Right lobe of liver (tissue), 6 donors: ENCODE results near the gene CRISPLD2. TPM values are rescaled to one million over a fixed set of nuclear protein-coding genes. Genes with fewer than 3 reads are reported as not detected.
A peak's percentile ranks its signal among the peaks of the same experiment; 100 is the strongest.

Experiments used
- ATAC-seq, 4 donors: fragments of 200-7000 bp; cut with Tn5 transposase; one replicate each; pipeline ENCODE4 v1.9.1; 2020; ENCODE audit warnings: mild to moderate bottlenecking in 4 of 4, moderate library complexity in 4 of 4
- DNase-seq, 3 donors: peaks; one replicate each; pipeline ENCODE4 v3.0.0-alpha.2; 2020
- H3K27ac ChIP-seq, 3 donors: fragments of 200-600 bp; one replicate each; pipeline ENCODE4 v1.8.0; 2022
- H3K27me3 ChIP-seq, 2 donors: fragments of 200-600 bp; one replicate each; pipeline ENCODE4 v1.8.0; 2022
- H3K36me3 ChIP-seq, 4 donors: fragments of 200-600 bp; sonication (generic) in 1 of 4; one replicate each; pipeline versions ENCODE4 v1.5.1 to v1.8.0; 2017 to 2022; ENCODE audit warnings: control low read depth in 1 of 4
- H3K4me1 ChIP-seq, 4 donors: fragments of 200-600 bp; sonication (generic) in 1 of 4; one replicate each; pipeline versions ENCODE4 v1.5.1 to v1.8.0; 2017 to 2022; ENCODE audit warnings: control low read depth in 1 of 4
- H3K4me3 ChIP-seq, 3 donors: fragments of 200-600 bp; one replicate each; pipeline ENCODE4 v1.8.0; 2022
- H3K9me3 ChIP-seq, 4 donors: fragments of 200-600 bp; sonication (generic) in 1 of 4; one replicate each; pipeline versions ENCODE4 v1.5.1 to v1.8.0; 2017 to 2022; ENCODE audit warnings: control low read depth in 1 of 4
- CTCF ChIP-seq, 4 donors: fragments of 200-600 bp in 3 of 4; fragments of 450-650 bp in 1 of 4; IDR thresholded peaks; one replicate each; pipeline versions ENCODE4 v1.5.1 to v1.8.0; 2016 to 2022; ENCODE audit warnings: antibody characterized with exemption in 4 of 4, mild to moderate bottlenecking in 2 of 4
- POLR2A ChIP-seq: fragments of 450-650 bp; IDR thresholded peaks from one replicate; pipeline ENCODE4 v1.6.1; 2017; ENCODE audit warnings: antibody characterized with exemption, mild to moderate bottlenecking
- whole genome bisulfite sequencing: methylation state at CpG from one replicate; pipeline ENCODE4 v1.1.6; 2018; ENCODE audit warnings: low coverage, low lambda C conversion rate; ENCODE audit not compliant: insufficient coverage; ENCODE audit errors: missing lambda C conversion rate; 5-methylcytosine and 5-hydroxymethylcytosine counted together
- intact Hi-C, 2 donors: fragments of 100-400 bp; cut with DNase I; formaldehyde crosslinking; loops; one replicate each; pipeline versions ENCODE4 v1.11.2 to v1.14.1; 2022
- total RNA-seq, 6 experiments: library from RNA; depleted of rRNA in 2 of 6; stranded (reverse); fragments of >200 nt in 2 of 6; fragmentation: NEBNext Ultra II Directional in 3 of 6; extraction: Animal tissue kit (Norgen Biotek cat#: 25700) in 3 of 6; gene quantifications; one replicate each; pipeline versions ENCODE4 v1.1.0 to v1.2.4, GENCODE V29; 2016 to 2023
- donor health status: DM: no; HTN: yes; CAD: no.
- donor health status: DM: no; HTN: no; CAD: no.
- donor health status: DM: no; HTN: no; CAD: no.
- donor health status: DM: no; HTN: yes; CAD: no.
- donor health status: DM: no; HTN: yes; CAD: no.

The CRISPLD2 gene
- total RNA-seq, 6 experiments from 2014 or later, result 2.9 to 14.8 (median 8.9) TPM

- Histone ChIP-seq H3K36me3 (no peaks in the 10 kb centered on the region), H3K27me3 (no peaks in the 10 kb centered on the region), H3K9me3 (no peaks in the 10 kb centered on the region), H3K4me3 (no peak overlapping the region), H3K27ac (no peak overlapping the region), H3K4me1 (no peaks in the 10 kb centered on the region)
- intact Hi-C loops, result no loop called here
- no peak for TF ChIP-seq POLR2A
- no peak for DNase-seq
- no peak for ATAC-seq
- WGBS, result 94% methylated on average over 3 of the region's 6 CpGs
Measured at GRCh38 chr16:84875846-84876245, 56.1 kb downstream of the CRISPLD2 start.

GRCh38 chr16:84876873-84877606 lies 57.3 kb downstream of the CRISPLD2 start:
- Histone ChIP-seq H3K36me3 (no peaks in the 10 kb centered on the region), H3K4me1 (no peaks in the 10 kb centered on the region), H3K9me3 (no peaks in the 10 kb centered on the region), H3K27ac (no peak overlapping the region), H3K27me3 (no peaks in the 10 kb centered on the region), H3K4me3 (no peak overlapping the region)
- intact Hi-C loops, result no loop called here
- ATAC-seq (no peak), DNase-seq (peak in 1 of 3 donors; percentile 12)
- no peak for TF ChIP-seq CTCF (IDR thresholded peaks at IDR 0.05)
- no peak for TF ChIP-seq POLR2A
- 29% methylated on average over 1 of the region's 13 CpGs for WGBS

GRCh38 chr16:84878770-84879169 lies 59.0 kb downstream of the CRISPLD2 start:
- TF ChIP-seq CTCF (IDR thresholded peaks at IDR 0.05), result no peak
- no peak for TF ChIP-seq POLR2A
- H3K27me3 ChIP-seq, result no peaks in the 10 kb centered on the region
- ATAC-seq, result no peak
- DNase-seq, result peak in 1 of 3 donors; percentile 35
- no peaks in the 10 kb centered on the region for H3K4me1 ChIP-seq
- no peaks in the 10 kb centered on the region for H3K36me3 ChIP-seq
- H3K4me3 ChIP-seq, result no peak overlapping the region
- 82% methylated on average over 4 of the region's 5 CpGs for WGBS
- intact Hi-C loops, result no loop called here
- no peaks in the 10 kb centered on the region for H3K9me3 ChIP-seq
- H3K27ac ChIP-seq, result no peak overlapping the region

- Histone ChIP-seq H3K4me3 (no peak overlapping the region), H3K9me3 (no peaks in the 10 kb centered on the region), H3K36me3 (no peaks in the 10 kb centered on the region), H3K4me1 (no peaks in the 10 kb centered on the region), H3K27ac (no peak overlapping the region), H3K27me3 (no peaks in the 10 kb centered on the region)
- intact Hi-C loops, result no loop called here
- DNase-seq (peak in 1 of 3 donors; percentile 26), ATAC-seq (no peak)
- WGBS, result 91% methylated on average over 5 of the region's 11 CpGs
- TF ChIP-seq CTCF (IDR thresholded peaks at IDR 0.05), result no peak
- no peak for TF ChIP-seq POLR2A
Measured at GRCh38 chr16:84879569-84880487, 60.0 kb downstream of the CRISPLD2 start.
